HG03135 (cell line): ENCODE data around the gene PDK4.

ENCODE experiments used
- ATAC-seq: cut with Tn5 transposase; IDR thresholded peaks from one replicate; pipeline ENCODE4 v1.9.1; 2021; ENCODE audit warnings: mild to moderate bottlenecking, moderate library complexity; ENCODE audit not compliant: unreplicated experiment

The PDK4 gene

DNA sequence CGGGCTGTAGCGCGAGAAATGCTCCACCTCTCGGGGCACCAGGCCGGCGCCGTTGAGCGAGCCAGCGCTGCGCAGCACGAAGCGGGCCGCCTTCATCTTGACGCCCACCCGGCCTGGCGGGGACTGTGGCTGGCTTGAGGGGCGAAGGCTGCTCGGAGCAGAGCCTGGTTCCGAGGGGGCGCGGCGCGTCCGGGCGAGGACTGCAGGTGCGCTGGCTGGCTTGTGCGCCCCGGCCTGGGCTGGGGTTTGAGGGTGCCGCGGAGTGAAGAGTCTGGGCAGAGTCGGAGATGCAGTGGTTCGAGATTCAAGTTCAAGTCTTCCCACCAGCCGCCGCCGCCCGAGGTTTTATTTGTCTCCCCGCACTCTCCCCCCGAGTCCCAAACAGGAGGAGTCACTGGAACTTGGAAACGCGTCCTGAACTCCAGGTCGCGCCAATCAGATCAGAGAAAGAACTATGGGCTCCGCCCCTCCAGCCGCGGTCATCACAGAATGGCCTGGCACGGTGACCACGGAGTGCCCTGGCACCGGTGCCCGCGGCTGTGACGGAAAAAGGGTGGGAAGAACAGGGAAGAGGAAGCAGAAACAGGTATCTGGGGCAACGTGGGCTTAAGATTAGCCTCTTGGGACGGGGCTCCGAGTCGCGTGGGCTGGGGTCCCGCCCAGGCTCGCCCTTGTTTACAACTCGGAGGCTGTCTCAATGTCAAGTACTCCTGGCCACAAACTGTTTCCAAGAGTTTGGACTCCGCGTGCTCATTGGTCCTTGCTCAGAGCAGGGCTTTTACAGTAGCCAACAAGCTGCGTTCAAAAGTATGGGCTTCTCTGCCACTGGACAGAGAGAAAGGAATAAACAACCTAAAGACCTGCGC lies at the start of gene PDK4:
PDK4 (minus strand) TSS at position 319 of the 866 bp plus-strand sequence; CDS start at position 96, 223 bp downstream.
- no peak for ATAC-seq

DNA sequence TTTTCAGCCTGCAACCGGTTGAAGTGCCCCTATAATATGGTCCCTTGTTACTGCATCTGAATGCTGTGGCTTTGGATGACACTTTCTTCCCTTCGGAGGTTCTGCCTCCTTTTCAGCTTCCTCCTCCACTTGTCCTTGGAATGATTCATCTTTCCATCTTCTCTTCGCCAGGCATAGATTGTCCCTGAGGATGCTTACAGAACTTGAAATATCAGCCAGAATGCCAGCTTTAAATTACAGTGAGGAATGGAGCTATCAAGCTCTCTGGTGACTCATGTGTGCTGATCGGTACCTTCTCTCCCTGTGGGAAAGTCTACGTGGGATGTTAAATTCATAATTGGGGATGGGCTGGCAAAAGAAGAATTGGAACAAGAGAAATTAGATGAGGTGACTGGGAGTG lies 45.9 kb upstream of the PDK4 start:
- ATAC-seq = no peak

- ATAC-seq = no peak
Measured at GRCh38 chr7:95636140-95636940, 40.0 kb upstream of the PDK4 start.

DNA sequence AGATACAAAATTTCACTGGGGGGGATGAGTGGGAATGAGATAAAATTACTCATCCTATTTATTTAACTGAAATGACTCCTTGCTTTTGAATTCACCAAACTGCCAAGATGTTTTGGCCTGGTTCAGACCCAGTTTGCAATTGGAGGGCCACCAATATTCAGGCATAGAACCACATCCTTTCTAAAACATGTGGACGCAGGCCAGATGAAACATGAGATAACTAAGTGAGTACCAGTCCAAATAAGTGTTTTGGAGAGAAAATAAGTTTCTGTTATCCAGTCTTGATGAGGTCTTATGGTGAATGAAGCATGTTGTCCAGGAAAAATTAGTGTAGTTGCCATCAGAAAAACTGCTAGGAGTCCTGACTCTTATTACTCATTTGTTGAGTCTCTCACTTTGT lies 36.3 kb upstream of the PDK4 start:
- ATAC-seq = no peak

- ATAC-seq = no peak
Measured at GRCh38 chr7:95631527-95631926, 35.2 kb upstream of the PDK4 start.

DNA sequence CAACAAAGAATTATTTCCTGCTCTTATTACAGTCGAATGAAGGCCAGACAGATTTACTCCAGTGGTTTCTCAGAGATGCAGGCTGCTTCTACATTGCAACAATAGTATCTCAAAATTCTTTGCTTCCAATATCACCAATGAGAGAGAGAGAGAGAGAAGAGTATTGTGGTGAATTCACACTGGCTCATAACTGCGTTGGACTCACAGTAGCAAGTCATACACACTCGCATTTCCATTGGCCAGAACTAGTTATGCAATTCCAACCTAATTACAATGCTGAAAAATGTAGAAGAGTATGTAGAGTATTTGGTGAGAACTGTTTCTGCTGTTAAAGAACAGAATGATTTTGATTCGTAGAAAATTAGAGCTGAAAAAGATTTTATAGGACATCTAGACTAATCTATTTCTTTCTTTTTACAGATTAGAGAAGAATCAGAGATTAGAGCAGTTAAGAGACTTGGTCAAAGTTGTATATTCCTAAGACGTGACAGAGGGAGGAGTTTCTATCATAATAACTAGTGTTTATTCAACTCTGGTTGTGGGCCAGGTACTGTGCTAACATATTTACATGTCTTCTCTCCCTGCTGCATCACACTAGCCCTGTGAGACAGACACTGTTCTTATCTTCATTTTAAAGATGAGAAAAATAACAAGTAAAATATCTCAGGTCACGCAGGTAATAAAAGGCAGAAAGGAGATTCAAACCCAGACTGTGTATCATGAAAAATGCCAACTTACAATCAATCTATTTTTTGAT lies 34.6 kb upstream of the PDK4 start:
- no peak for ATAC-seq

DNA sequence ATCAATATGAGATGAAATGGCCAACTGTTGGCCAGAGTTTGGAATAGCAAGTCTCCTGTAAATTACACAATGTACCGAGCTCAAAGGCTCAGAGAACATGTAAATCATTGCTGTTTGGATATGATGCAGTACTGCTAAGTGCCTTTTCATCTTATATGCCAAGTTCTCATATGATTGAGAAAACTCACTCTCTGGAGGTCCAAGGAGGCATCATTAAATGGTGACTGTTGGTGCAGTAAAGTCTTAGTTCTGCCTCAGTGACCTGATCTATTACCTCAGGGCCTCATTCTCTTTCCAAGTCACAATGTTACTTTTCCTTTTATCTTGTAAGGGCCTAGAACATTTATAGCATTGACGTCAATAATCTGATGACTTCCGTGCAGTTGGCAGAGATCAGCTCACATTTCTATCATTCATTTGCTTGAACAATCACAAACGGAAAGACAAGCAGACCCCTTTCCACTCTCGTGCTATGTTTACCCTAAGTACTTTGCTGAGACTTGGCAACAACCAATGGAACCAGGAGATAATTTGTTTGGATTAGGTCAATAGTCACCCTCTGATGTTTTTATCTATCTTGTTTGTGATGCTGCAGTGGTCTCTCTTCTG lies 32.6 kb upstream of the PDK4 start:
- ATAC-seq = no peak

DNA sequence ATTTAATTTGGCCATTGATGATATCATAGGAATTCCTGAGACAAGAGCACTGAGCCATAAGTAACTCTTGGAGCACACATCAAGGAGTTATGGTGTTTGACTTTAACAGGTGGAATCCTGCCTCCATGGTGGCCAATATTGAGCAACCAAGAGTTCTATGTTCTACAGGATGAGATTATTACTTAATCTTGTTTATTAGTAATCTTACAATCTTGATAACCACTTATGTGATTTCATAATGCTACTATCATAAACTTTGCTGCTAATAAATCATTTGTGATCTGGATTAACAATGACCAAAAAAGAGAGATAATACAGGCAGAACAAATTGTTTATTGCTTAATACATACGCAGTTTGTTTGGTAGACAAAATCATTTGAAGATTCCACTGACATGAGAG lies 27.5 kb upstream of the PDK4 start:
- no peak for ATAC-seq

- ATAC-seq = no peak
Measured at GRCh38 chr7:95622859-95623258, 26.5 kb upstream of the PDK4 start.

GRCh38 chr7:95622001-95622549 lies 25.8 kb upstream of the PDK4 start:
- no peak for ATAC-seq

- ATAC-seq = no peak
Measured at GRCh38 chr7:95621404-95621803, 25.1 kb upstream of the PDK4 start.

DNA sequence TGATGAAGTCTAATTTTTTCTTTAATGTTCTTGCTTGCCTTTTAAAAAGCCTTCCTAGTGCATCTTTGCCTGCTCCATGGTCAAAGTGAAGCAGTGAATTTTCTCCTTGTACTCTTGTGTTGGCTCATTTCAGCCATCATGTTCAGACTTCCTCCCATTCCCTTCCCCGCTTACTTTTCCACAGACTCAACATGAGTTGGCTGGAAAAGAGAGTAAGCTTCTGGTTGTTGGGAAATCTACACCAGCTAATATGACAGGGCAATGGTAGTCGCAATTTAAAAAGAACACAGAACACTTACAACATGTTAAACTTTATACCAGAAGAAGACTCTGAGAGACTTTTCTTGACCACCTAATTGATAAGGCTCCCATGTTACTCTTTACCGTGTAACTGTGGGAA lies 24.3 kb upstream of the PDK4 start:
- ATAC-seq = no peak

GRCh38 chr7:95619921-95620320 lies 23.6 kb upstream of the PDK4 start:
- no peak for ATAC-seq

GRCh38 chr7:95619517-95619916 lies 23.2 kb upstream of the PDK4 start:
- no peak for ATAC-seq

GRCh38 chr7:95614442-95614940 lies 18.2 kb upstream of the PDK4 start:
- no peak for ATAC-seq

DNA sequence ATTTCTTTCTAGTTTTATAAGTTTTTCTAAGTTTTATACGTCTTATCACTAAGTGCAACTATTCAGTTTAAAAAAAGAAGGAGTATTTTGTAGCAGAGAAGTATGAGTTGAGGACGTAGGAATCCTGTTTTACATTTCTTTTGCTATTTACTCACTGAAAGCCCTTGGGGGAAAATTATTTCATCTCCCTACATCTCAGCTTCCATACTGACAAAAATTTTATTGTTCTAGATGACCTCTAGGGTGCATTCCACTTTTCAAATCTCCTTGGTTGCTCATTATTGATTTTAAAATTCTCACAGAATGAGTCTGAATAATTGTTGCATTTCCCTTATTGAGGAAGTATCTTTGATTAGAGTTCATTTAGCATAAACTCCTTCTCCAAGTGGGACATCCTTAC lies 14.9 kb upstream of the PDK4 start:
- no peak for ATAC-seq

- ATAC-seq = no peak
Measured at GRCh38 chr7:95609277-95609971, 13.1 kb upstream of the PDK4 start.

- ATAC-seq = peak; percentile 98
Measured at GRCh38 chr7:95608359-95609173, 12.2 kb upstream of the PDK4 start.

GRCh38 chr7:95607561-95607960 lies 11.2 kb upstream of the PDK4 start:
- no peak for ATAC-seq
